KMS-11 (cell line): ENCODE results near the gene PCNX2.

ENCODE experiments used
- H2AFZ ChIP-seq: fragments of 200-600 bp; sonication (generic); 2 replicates; pipeline ENCODE4 v1.6.1; 2016; ENCODE audit warnings: antibody characterized with exemption, mixed run types, low read depth
- H3K27ac ChIP-seq: fragments of 200-600 bp; sonication (generic); 2 replicates; pipeline ENCODE4 v1.6.1; 2016; ENCODE audit warnings: mild to moderate bottlenecking, mixed run types
- H3K27me3 ChIP-seq: fragments of 200-600 bp; sonication (generic); 2 replicates; pipeline ENCODE4 v1.6.1; 2017; ENCODE audit warnings: mild to moderate bottlenecking, low read depth, mixed run types, moderate library complexity; ENCODE audit not compliant: insufficient read depth
- H3K36me3 ChIP-seq: fragments of 200-600 bp; sonication (generic); 2 replicates; pipeline ENCODE4 v1.6.1; 2017; ENCODE audit warnings: mild to moderate bottlenecking, mixed run types; ENCODE audit not compliant: insufficient read depth
- H3K4me1 ChIP-seq: fragments of 200-600 bp; sonication (generic); 2 replicates; pipeline ENCODE4 v1.6.1; 2016; ENCODE audit warnings: mild to moderate bottlenecking, low read depth, mixed run types; ENCODE audit not compliant: poor library complexity, severe bottlenecking
- H3K4me2 ChIP-seq: fragments of 200-600 bp; sonication (generic); 2 replicates; pipeline ENCODE4 v1.7.0; 2016; ENCODE audit warnings: mild to moderate bottlenecking, mixed run types
- H3K4me3 ChIP-seq: fragments of 200-600 bp; sonication (generic); IDR thresholded peaks from 2 replicates; pipeline ENCODE4 v1.6.1; 2017; ENCODE audit warnings: low read depth, low read length, mixed read lengths; ENCODE audit not compliant: insufficient read depth
- H3K79me2 ChIP-seq: fragments of 200-600 bp; sonication (generic); 2 replicates; pipeline ENCODE4 v1.6.1; 2016; ENCODE audit warnings: low read depth, mixed run types; ENCODE audit not compliant: insufficient read depth
- H3K9ac ChIP-seq: fragments of 200-600 bp; sonication (generic); 2 replicates; pipeline ENCODE4 v1.6.1; 2016; ENCODE audit warnings: mild to moderate bottlenecking, mixed run types
- H4K20me1 ChIP-seq: fragments of 200-600 bp; sonication (generic); 2 replicates; pipeline ENCODE4 v1.6.1; 2016; ENCODE audit warnings: mild to moderate bottlenecking, mixed run types; ENCODE audit not compliant: insufficient read depth
- CTCF ChIP-seq: fragments of 200-600 bp; sonication (generic); conservative IDR thresholded peaks from 2 replicates; pipeline ENCODE4 v1.6.1; 2017; ENCODE audit warnings: low read depth, mild to moderate bottlenecking, antibody characterized with exemption, low read length, moderate library complexity, mixed read lengths

The PCNX2 gene

GRCh38 chr1:233122779-233123178 lies 172.7 kb downstream of the PCNX2 start:
- no peak overlapping the region for H3K9ac ChIP-seq
- no peaks in the 10 kb centered on the region for H4K20me1 ChIP-seq
- no peak for TF ChIP-seq CTCF
- H3K27ac ChIP-seq: no peak overlapping the region
- no peak overlapping the region for H3K4me2 ChIP-seq
- no peaks in the 10 kb centered on the region for H3K27me3 ChIP-seq
- H2AFZ ChIP-seq: no peak overlapping the region
- H3K36me3 ChIP-seq: no peaks in the 10 kb centered on the region
- H3K4me3 ChIP-seq: no peak overlapping the region
- H3K4me1 ChIP-seq: peaks cover 14% of the 10 kb centered on the region
- H3K79me2 ChIP-seq: no peaks in the 10 kb centered on the region

- Histone ChIP-seq H3K27ac (no peak overlapping the region), H3K27me3 (no peaks in the 10 kb centered on the region), H3K4me3 (no peak overlapping the region), H3K4me2 (no peak overlapping the region), H3K36me3 (no peaks in the 10 kb centered on the region), H4K20me1 (no peaks in the 10 kb centered on the region), H3K9ac (no peak overlapping the region), H2AFZ (no peak overlapping the region), H3K4me1 (peaks cover 14% of the 10 kb centered on the region), H3K79me2 (no peaks in the 10 kb centered on the region)
- no peak for TF ChIP-seq CTCF
These were observed 173.5 kb downstream of the PCNX2 start for GRCh38 chr1:233121947-233122559.

- no peak overlapping the region for H3K9ac ChIP-seq
- H3K79me2 ChIP-seq: no peaks in the 10 kb centered on the region
- H2AFZ ChIP-seq: no peak overlapping the region
- H3K36me3 ChIP-seq: no peaks in the 10 kb centered on the region
- H3K4me2 ChIP-seq: no peak overlapping the region
- no peaks in the 10 kb centered on the region for H3K27me3 ChIP-seq
- H4K20me1 ChIP-seq: no peaks in the 10 kb centered on the region
- peaks cover 32% of the 10 kb centered on the region for H3K4me1 ChIP-seq
- H3K27ac ChIP-seq: no peak overlapping the region
- TF ChIP-seq CTCF: no peak
- H3K4me3 ChIP-seq: no peak overlapping the region
These were observed 180.7 kb downstream of the PCNX2 start for GRCh38 chr1:233114860-233115259.

GRCh38 chr1:233114159-233114558 lies 181.4 kb downstream of the PCNX2 start:
- Histone ChIP-seq H3K9ac (no peak overlapping the region), H2AFZ (no peak overlapping the region), H3K27ac (peak overlapping the region; percentile 78; the same call in 1 of the 2 replicates)

More at GRCh38 chr1:233114159-233114558, 181.4 kb downstream of the PCNX2 start:
- H3K36me3 ChIP-seq: no peaks in the 10 kb centered on the region
- H4K20me1 ChIP-seq: no peaks in the 10 kb centered on the region
- H3K4me1 ChIP-seq: peaks cover 32% of the 10 kb centered on the region
- no peak for TF ChIP-seq CTCF
- H3K4me2 ChIP-seq: peak overlapping the region; percentile 74
- no peaks in the 10 kb centered on the region for H3K79me2 ChIP-seq
- peak overlapping the region; percentile 20 for H3K4me3 ChIP-seq
- no peaks in the 10 kb centered on the region for H3K27me3 ChIP-seq
